HG03575 (cell line): ENCODE data around the gene SCAMP3.

Source experiments
- ATAC-seq: cut with Tn5 transposase; IDR thresholded peaks from one replicate; pipeline ENCODE4 v1.9.1; 2021; ENCODE audit not compliant: unreplicated experiment, insufficient number of reproducible peaks, low FRiP score; ENCODE audit errors: extremely low read depth

The SCAMP3 gene

DNA sequence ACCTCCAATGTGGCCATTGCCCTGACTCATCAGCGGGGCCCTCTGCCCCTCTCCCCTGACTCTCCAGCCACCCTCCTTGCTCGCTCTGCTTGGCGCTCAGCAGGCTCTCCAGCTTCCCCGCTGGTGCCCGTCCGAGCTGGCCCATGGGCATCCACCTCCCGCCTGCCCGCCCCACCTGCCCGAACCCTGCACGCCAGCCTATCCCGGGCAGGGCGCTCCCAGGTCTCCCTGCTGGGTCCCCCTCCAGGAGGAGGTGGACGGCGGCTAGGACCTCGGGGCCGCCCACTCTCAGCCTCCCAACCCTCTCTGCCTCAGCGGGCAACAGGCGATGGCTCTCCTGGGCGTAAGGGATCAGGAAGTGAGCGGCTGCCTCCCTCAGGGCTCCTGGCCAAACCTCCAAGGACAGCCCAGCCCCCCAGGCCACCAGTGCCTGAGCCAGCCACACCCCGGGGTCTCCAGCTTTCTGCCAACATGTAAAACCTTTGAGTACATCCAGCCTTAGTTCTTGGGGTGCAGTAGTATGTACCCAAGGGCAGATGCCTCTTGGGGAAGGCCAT lies 25.9 kb upstream of the SCAMP3 start:
- ATAC-seq, result no peak

DNA sequence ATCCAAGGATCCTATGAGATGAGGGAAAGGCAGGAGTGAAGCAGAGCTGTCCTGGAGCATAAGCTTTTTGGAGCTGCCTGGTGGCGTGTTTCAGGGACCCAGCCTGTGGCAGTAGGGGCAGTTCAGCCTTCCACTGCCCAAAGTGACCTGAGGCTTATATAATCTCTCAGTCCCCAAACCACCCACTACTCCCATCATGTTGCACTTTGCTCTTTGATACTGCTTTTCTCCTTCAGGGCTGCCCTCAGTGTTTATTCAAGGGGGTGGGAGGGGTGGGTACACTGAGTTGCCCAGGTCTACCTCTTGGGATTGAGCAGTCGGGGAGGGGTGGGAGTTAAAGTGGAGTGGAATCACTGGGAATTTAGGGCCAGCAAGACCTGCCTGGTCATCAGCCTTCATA lies 24.4 kb upstream of the SCAMP3 start:
- no peak for ATAC-seq

DNA sequence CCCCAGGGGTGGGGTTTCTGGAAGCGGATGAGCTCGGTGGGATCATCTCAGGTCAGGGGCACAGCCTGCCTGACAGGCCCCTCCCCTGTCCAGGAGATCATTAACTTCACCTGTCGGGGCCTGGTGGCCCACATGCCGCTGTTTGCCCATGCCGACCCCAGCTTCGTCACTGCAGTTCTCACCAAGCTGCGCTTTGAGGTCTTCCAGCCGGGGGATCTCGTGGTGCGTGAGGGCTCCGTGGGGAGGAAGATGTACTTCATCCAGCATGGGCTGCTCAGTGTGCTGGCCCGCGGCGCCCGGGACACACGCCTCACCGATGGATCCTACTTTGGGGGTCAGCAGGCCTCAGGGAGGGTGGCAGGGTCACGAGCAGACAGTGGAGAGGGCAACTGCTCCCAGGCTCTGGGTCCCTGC lies 23.5 kb upstream of the SCAMP3 start:
- ATAC-seq, result no peak

DNA sequence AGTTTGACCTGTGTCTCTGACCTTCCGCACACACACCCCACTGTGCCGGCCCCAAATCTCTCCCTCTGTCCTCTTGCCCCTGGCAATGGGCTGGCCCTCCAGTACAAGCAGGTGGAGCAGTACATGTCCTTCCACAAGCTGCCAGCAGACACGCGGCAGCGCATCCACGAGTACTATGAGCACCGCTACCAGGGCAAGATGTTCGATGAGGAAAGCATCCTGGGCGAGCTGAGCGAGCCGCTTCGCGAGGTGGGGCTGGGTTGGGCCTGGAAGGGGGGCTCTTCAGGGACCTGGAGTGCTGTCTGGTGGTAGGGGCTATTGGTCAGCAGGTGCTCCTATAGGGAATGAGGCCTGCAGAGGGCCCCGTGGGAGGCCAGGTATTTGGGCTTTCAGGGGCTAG lies 22.9 kb upstream of the SCAMP3 start:
- ATAC-seq, result no peak

DNA sequence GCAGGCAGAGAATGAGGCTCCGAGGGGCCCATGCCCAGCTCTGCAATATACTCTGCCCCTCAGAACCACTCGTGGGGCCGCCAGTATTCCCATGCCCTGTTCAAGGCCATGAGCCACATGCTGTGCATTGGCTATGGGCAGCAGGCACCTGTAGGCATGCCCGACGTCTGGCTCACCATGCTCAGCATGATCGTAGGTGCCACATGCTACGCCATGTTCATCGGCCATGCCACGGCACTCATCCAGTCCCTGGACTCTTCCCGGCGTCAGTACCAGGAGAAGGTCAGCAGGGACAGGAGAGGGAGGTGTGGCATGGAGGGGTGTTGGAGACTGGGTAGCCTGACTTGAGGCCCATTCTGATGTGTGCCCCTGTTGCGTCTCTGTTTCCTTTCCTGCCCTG lies 22.3 kb upstream of the SCAMP3 start:
- no peak for ATAC-seq

DNA sequence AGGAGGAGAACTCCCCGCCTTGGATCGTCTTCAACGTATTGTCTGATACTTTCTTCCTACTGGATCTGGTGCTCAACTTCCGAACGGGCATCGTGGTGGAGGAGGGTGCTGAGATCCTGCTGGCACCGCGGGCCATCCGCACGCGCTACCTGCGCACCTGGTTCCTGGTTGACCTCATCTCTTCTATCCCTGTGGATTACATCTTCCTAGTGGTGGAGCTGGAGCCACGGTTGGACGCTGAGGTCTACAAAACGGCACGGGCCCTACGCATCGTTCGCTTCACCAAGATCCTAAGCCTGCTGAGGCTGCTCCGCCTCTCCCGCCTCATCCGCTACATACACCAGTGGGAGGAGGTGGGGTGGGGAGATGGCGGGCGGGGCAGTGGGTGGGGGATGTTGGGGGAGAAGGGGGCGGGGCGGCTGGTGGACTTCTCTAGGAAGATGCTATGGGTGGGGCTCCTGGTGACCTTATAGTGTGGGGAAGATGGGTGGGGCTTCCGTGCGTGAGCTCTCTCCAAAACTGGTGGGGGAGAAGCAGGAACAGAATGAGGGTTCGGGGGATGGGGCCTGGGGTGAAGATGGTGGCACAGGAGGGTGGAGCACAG lies 20.4 kb upstream of the SCAMP3 start:
- no peak for ATAC-seq

DNA sequence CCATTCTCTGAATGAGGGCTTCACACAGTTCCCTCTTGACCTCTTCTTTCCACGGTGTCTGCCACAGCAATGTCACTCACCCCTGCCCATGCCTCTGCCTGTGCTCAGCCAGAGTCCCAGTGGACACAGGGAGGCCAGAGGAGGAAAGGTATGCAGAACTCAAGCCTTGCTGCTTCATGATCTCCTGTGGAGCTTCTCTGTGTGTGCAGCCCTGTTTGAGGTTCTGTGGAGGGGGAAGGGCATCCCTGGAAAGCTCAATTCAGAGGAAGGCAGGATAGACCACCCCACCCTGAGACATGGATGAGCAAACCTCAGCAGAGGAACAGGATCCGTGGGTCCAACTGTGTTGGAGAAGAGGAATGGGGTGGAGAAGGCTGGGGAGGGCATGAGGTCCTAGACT lies 17.1 kb upstream of the SCAMP3 start:
- ATAC-seq, result no peak

DNA sequence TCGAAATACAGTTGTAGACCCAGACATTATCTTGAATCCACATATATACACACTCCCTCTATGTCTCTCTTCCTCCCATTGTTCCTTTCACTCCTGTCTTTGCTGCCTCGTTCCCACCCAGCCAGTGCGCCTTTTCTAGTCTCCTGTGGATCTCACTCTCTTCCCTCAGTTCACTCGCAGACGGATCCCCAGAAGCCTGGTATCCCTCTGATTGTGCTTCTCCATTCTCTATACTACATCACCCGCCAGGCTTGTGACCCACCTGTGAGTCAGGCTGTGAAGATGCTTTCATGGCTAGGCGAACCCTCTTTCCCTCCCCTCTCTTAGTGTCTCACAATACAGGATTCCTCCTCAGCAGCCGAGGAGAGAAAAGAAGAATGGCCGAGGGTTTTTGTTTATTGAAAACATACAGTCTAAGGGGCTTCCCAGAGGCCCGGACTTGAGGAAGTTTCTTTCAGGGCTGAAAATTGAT lies 16.6 kb upstream of the SCAMP3 start:
- no peak for ATAC-seq

DNA sequence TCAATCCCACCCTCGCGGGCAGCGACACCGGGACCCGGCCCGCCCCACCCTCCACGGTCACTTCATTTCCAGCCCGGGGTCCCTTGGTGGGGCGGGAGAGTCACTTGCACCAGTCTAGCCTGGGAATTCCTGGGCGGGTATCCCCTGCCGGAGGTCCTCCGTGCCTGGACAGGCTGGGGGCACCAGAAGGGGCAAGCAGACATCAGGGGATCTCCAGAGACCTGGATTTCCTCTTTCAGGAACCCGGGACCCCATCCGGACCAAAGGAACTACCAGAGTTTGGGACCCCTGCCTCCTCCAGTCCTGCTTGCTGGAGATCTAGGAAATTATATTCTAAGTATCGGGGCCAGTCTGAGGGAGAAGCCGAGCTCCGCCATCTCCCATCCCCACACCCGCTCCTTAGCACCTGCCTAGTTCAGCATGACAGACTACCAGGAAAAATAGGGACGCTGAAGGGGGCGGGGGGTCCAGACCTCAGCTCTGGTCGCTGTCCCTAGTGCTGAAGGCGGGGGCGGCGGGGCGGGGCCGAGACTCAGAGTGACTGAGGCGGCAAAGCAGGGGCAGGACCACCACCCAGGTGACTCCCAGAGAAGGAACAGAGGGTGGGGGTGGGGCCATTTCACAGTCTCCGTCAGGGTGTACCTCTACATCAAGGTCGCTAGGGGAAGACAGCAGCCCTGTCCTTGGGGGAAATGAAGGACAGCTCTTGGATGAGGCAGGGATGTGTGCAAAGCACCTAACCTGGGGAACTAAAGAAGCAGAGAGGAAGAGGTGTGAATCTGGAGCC lies 15.9 kb upstream of the SCAMP3 start:
- no peak for ATAC-seq

DNA sequence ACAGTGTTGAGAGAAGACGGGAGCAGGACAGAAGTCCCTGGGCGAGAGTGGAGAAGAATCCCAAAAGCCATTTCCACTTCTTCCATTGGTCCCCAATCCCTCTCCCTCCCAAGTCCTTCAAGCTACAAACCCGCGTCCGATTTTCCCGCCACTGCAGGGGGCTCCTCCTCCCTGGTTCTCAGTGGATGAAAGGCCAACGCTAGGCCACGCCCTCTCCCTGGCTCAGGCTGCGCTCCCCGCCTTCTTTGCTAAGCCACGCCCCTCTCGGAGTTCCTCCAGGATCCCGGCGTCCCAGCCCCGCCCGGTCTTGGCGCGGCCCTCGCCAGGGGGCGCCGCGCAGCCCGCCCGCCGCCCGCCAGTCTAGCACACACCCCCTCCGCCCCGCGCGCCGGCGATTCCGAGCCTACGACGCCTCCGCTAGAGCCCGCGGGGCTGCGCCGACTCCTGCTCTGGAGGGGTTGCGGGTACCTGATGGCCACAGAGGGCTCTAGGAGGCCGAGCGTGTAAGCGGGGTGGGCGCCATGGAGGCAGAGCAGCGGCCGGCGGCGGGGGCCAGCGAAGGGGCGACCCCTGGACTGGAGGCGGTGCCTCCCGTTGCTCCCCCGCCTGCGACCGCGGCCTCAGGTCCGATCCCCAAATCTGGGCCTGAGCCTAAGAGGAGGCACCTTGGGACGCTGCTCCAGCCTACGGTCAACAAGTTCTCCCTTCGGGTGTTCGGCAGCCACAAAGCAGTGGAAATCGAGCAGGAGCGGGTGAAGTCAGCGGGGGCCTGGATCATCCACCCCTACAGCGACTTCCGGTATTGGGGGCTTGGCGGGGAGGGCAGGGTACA lies 15.1 kb upstream of the SCAMP3 start, which contains the start of gene HCN3:
TSS of gene HCN3 (plus strand) at position 394 of the 832 bp plus-strand sequence. CDS start at position 522, 128 bp downstream.
- ATAC-seq, result no peak

DNA sequence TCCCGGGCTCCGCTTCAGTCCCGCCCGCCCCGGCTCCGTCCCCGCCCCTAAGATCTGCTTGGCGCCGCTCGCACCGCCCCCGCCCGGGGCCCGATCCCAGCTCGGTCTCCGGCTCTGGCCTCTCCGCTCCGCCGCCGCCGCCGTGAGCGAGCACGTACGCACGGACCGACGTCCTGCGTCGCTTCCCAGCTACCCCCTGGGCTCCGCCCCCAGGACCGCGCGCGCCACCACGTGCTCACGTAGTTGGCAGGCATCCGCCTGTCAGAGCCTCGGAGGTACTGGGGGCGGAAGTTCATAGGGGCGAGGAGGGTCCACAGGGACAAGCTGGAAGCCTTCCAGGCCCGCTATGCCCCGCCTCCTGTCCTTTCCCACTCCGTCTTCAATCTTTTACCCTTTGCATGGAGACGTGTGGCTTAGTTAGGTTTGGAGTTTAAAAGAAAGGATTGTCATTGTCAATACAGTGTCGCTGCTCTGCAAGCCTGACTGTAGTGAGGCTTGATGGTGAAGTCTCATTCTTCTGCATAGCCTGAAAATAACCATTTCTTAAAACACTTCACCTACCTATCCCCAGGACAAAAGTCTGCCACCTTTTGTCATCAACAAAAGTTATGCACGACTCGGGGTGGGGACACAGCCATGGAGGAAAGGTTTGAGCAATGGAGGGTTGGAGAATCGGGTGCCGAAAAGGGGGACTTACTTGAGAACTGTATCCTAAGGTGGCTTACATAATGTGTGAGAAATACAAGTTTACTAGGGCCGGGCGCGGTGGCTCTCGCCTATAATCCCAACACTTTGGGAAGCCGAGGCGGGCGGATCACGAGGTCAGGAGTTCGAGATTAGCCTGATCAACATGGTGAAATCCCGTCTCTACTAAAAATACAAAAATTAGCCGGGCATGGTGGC lies 11.4 kb upstream of the SCAMP3 start, which contains the start of gene CLK2:
TSS of gene CLK2 (minus strand) at position 162 of the 903 bp plus-strand sequence. CDS start 2,527 bp downstream, outside the sequence.
- ATAC-seq, result no peak

DNA sequence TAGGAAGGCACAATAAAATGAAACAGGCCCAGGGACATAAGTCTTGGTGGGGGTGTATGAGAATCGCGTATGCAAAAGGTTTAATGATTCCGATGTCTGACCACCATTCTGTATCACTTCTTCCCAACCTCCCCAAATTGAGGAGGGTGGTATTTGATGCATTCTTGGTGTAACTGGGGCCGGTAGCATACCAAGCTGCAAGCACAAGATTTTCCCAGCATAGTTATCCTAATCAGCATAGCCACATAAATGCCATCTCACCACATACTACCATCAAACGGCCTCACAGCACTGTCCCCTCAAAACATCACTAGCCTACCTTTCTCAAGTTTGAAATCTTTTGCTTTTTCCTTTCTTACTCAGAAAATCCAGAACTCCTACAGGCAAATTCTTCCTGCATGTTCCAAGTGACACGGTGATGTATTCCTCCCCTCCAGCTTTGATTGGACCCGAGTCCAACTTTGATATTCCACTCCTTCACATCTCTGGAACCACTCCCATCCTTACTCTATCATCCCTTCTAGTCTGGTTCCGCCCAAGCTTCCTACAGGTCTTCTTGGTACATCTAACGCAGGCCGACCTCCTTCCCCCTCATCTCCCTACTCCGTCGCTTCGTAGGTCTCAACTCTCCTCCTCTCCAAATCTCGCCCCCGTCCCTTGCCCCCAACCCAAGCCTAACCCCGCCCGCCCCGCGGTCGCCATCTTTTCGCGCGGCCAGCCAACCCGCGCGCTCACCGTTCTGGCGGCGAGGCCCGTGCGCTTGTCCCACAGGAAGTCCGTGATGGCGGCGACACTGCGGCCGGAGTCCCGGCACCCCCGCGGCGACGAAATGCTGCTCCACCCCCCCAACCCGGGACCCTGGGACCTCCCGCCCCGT lies 10.5 kb upstream of the SCAMP3 start:
- ATAC-seq, result no peak

DNA sequence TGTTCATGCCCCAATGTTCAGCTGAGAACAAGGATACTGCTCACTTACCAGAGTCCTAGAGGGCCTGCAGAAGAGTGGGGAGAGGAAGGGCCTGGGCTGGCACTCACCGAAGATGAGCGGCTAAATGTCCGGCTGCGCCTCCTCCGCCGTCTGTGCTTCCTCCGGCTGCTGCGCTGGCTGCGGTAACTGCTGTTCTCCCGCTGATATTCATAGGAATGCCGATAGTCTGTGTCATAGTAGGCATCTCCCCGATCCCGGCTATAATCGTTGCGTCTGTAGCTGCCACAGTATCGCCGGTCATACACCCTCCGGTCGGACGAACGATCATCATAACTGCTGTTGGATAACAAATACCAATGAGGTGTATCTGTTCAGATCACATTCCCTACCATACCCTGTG lies 7.2 kb upstream of the SCAMP3 start:
- ATAC-seq, result no peak

DNA sequence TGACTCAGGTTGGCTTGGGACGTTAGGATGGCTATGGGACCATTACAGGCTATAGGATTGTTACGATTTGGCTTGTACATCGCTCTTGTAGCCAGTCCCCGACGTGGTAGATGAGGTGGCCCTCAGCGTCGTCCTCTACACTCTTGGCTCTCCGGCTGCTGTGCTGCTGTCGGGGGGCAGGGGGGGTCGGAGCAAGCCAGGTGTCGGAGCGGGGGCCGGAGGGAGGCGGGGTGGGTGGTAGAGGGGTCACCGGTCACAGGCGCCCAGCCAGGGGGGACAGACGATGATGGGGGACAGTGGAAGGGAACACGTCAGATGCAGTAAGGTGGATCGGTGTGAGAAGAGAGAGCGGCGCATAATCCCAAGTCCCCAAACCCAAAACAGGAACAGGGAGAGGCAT lies 6.5 kb upstream of the SCAMP3 start:
- no peak for ATAC-seq

DNA sequence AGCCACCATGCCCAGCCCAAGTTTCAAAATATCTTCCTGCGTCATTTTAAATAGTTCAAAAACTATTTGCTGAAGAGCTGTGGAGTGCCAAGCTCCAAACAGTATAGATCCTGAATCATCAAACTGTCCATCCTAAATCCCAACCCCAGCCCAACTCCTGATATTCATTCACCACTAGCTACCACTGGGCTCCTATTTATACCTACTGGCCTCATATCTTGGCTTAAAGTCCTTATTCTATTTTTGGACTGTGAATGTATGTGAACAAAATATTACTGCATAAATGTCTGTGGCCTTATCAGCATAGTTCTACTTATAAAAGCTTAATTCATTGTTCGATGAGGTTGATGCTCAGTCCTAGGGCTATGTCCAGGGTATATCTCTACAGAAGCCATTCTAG lies 5.2 kb upstream of the SCAMP3 start:
- no peak for ATAC-seq

DNA sequence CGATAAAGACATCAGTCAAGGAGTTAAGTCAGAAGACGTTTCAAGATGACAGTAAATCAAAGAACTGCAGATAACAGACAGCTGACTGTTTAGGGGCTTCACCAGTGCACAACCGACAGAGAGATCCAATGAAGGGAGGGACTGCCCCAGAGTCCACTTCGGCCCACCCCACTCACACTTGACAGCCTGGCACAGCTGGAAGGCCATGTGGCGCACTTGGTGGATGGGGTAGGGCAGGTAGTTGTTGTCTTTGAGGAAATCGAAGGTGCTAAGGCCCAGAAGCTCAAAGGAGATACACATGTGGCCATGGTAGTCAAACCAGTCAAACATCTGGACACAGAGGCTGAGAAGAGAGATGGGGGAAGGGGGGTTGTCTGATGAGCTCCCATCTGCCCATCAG lies 4.4 kb upstream of the SCAMP3 start:
- ATAC-seq, result no peak

DNA sequence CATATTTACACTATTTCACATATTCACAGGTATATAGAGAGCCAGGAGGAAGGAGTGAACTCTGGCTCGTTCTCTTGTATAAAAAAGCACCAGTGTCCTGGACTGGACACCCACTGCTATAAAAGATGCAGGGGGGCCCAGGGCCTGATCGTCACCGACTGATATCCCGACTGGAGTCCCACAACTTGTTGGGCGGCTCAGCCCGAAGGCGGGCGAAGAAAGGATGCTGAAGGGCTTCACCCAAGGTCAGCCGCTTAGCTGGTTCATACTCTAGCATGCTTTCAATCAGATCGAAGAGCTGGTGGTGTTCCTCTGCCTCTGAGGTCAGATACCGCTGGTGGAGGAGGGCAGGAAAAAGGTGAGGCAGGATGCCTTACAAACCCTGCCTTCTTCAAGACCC lies 907 bp upstream of the SCAMP3 start:
- ATAC-seq, result no peak

DNA sequence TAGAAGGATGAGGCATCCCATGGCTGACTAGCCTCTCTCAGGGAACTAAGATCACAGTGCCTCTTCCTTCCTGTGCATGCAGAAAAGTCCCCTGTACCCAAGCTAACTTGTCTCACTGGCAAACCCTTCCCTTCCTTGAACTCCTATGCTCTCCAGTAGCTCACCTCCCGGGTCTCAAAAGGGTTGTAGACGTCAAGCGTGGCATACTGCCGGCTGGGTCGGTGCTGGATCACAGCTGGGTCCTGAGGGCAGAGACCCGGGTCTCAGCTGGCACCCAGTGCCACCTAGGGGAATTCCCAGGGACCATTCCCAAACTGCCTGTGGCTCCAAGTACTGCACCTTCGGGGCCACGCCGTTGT lies 688 bp downstream of the SCAMP3 start:
- no peak for ATAC-seq
